BLaER1 treated with 17β-estradiol and CSF1 and Interleukin-3, amounts not matched to agents 10 nM and 100 nM (cell line): ENCODE data around the gene SORBS1.
A peak's percentile ranks its signal among the peaks of the same experiment; 100 is the strongest.

ENCODE experiments used
- H3K27ac ChIP-seq, 11 experiments: shearing (Covaris generic); formaldehyde crosslinking; 2 replicates each; pipeline ENCODE4 v1.8.1; 2022
- H3K27me3 ChIP-seq, 11 experiments: shearing (Covaris generic); formaldehyde crosslinking; 2 replicates each; pipeline ENCODE4 v1.8.1; 2022
- H3K36me3 ChIP-seq, 11 experiments: shearing (Covaris generic); formaldehyde crosslinking; 2 replicates each; pipeline ENCODE4 v1.8.1; 2022
- H3K4me1 ChIP-seq, 10 experiments: shearing (Covaris generic); formaldehyde crosslinking; 2 replicates each; pipeline ENCODE4 v1.8.1; 2022
- H3K4me2 ChIP-seq, 11 experiments: shearing (Covaris generic); formaldehyde crosslinking; 2 replicates each; pipeline ENCODE4 v1.8.1; 2022
- H3K4me3 ChIP-seq, 10 experiments: shearing (Covaris generic); formaldehyde crosslinking; 2 replicates each; pipeline ENCODE4 v1.8.1; 2022
- H3K9ac ChIP-seq, 11 experiments: shearing (Covaris generic); formaldehyde crosslinking; 2 replicates each; pipeline ENCODE4 v1.8.1; 2022
- H3K9me3 ChIP-seq, 11 experiments: shearing (Covaris generic); formaldehyde crosslinking; replicated peaks in 1 of 11; 2 replicates each; pipeline ENCODE4 v1.8.1; 2022
- H4K20me1 ChIP-seq, 11 experiments: shearing (Covaris generic); formaldehyde crosslinking; 2 replicates each; pipeline ENCODE4 v1.8.1; 2022
- Cebpa-rat ChIP-seq, 11 experiments: shearing (Covaris generic); IDR thresholded peaks; 2 replicates each; pipeline ENCODE4 v1.8.1; 2022

The SORBS1 gene

DNA sequence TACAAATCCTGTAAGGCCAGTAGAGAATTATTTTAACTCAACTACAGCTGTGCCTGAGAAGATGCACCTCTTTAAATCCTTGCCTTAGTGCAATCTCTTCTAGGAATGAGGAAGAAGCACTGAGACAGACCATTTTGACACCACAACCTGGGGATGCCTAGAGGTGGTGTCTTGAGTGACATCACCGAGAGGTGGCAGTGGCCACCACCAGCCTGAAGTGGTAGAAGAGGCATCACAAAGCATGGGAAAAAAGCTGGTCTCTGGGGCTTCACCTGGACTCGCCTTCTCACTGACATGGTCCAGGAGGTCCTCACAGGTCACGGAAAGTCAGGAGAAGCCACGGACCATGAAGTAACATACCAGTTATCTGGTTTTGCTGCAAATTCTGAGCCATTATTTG, 171.2 kb downstream of the SORBS1 start:
- H3K27ac ChIP-seq, result no peak overlapping the region
- no peaks in the 10 kb centered on the region for H3K9me3 ChIP-seq
- no peaks in the 10 kb centered on the region for H3K27me3 ChIP-seq
- no peak overlapping the region for H3K4me3 ChIP-seq
- peaks cover 0 to 94% (median 0%) of the 10 kb centered on the region in 11 experiments; a peak in 3 of 22 replicates for H4K20me1 ChIP-seq
- H3K4me2 ChIP-seq, result peak overlapping the region in 8 of 11 experiments; percentile 7 to 73 (median 46); a peak in 13 of 22 replicates
- TF ChIP-seq Cebpa-rat (IDR thresholded peaks at IDR 0.05), result no peak
- H3K9ac ChIP-seq, result no peak overlapping the region
- peaks cover 0 to 97% (median 17%) of the 10 kb centered on the region in 11 experiments; a peak in 13 of 22 replicates for H3K36me3 ChIP-seq
- H3K4me1 ChIP-seq, result peaks cover 21 to 81% (median 71%) of the 10 kb centered on the region in 10 experiments

DNA sequence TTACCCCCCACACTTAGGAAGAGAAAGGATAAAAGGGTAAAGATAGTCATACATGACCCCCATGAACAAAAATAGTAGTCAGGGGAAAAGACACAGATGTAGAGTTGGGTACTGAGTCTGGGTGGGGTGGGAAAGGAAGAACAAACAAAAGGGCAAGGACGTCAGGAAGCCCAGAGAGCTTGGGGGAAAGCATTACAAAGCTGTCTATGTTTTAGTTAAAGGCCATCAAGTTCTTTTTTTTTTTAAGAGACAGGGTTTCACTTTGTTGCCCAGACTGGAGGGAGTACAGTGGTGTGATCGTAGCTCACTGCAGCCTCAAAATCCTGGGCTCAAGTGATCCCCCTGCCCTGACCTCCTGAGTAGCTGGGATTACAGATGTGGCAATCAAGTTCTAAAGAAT, 172.0 kb downstream of the SORBS1 start:
- Histone ChIP-seq H3K4me1 (peaks cover 21 to 73% (median 63%) of the 10 kb centered on the region in 10 experiments), H3K9me3 (no peaks in the 10 kb centered on the region), H3K27ac (no peak overlapping the region), H3K27me3 (no peaks in the 10 kb centered on the region), H3K9ac (no peak overlapping the region), H3K4me2 (peak overlapping the region in 8 of 11 experiments; percentile 26 to 73 (median 46); a peak in 15 of 22 replicates), H4K20me1 (peaks cover 0 to 94% (median 0%) of the 10 kb centered on the region in 11 experiments; a peak in 3 of 22 replicates), H3K4me3 (no peak overlapping the region), H3K36me3 (peaks cover 0 to 97% (median 25%) of the 10 kb centered on the region in 11 experiments; a peak in 13 of 22 replicates)
- no peak for TF ChIP-seq Cebpa-rat (IDR thresholded peaks at IDR 0.05)

DNA sequence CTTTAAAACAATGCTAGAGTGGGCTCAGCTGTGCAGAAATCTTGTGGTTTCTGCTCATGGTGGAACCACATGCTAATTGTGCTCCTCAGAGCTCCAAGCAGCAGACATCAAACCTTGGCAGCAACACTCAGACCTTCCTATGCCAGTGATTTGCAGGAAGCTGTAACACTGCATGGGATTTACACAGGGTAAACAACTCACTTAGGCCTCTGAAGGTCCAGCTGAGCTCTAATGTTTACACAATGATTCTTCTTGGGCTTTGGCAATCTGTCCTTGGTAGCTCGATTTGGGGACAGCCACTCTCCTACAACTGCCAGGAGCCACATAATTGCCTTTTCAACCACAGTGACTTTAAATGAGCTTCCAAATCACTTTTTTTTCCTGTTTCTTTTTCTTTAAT, 172.6 kb downstream of the SORBS1 start:
- Histone ChIP-seq H4K20me1 (peaks cover 0 to 95% (median 0%) of the 10 kb centered on the region in 11 experiments; a peak in 3 of 22 replicates), H3K4me3 (no peak overlapping the region), H3K9me3 (no peaks in the 10 kb centered on the region), H3K27ac (no peak overlapping the region; a peak in 1 of 22 replicates), H3K4me2 (peak overlapping the region in 10 of 11 experiments; percentile 26 to 73 (median 41); a peak in 19 of 22 replicates), H3K9ac (no peak overlapping the region), H3K36me3 (peaks cover 0 to 97% (median 31%) of the 10 kb centered on the region in 11 experiments; a peak in 15 of 22 replicates), H3K4me1 (peaks cover 21 to 67% (median 57%) of the 10 kb centered on the region in 10 experiments), H3K27me3 (no peaks in the 10 kb centered on the region)
- TF ChIP-seq Cebpa-rat (IDR thresholded peaks at IDR 0.05), result no peak

DNA sequence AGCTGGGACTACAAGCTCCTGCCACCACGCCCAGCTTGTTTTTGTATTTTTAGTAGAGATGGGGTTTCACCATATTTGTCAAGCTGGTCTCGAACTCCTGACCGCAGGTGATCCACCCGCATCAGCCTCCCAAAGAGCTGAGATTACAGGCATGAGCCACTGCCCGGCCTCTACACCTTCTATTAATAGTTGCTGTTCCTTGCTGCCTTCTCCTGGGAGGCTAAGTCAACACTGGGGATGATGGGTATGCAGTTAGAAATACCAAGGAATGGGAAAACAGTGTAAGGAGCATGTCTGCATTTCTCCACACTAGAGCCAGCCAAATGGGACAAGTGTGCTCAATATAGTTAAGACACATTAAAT, 173.1 kb downstream of the SORBS1 start:
- no peak for TF ChIP-seq Cebpa-rat (IDR thresholded peaks at IDR 0.05)
- H3K27ac ChIP-seq, result peak overlapping the region in 1 of 11 experiments; percentile 35; a peak in 1 of 22 replicates
- peaks cover 0 to 91% (median 0%) of the 10 kb centered on the region in 11 experiments; a peak in 3 of 22 replicates for H4K20me1 ChIP-seq
- H3K4me2 ChIP-seq, result peak overlapping the region; percentile 26 to 73 (median 43); a peak in 21 of 22 replicates
- H3K9ac ChIP-seq, result no peak overlapping the region
- H3K27me3 ChIP-seq, result no peaks in the 10 kb centered on the region
- peaks cover 0 to 97% (median 35%) of the 10 kb centered on the region in 11 experiments; a peak in 15 of 22 replicates for H3K36me3 ChIP-seq
- peaks cover 21 to 63% (median 52%) of the 10 kb centered on the region in 10 experiments for H3K4me1 ChIP-seq
- no peaks in the 10 kb centered on the region for H3K9me3 ChIP-seq
- no peak overlapping the region for H3K4me3 ChIP-seq

DNA sequence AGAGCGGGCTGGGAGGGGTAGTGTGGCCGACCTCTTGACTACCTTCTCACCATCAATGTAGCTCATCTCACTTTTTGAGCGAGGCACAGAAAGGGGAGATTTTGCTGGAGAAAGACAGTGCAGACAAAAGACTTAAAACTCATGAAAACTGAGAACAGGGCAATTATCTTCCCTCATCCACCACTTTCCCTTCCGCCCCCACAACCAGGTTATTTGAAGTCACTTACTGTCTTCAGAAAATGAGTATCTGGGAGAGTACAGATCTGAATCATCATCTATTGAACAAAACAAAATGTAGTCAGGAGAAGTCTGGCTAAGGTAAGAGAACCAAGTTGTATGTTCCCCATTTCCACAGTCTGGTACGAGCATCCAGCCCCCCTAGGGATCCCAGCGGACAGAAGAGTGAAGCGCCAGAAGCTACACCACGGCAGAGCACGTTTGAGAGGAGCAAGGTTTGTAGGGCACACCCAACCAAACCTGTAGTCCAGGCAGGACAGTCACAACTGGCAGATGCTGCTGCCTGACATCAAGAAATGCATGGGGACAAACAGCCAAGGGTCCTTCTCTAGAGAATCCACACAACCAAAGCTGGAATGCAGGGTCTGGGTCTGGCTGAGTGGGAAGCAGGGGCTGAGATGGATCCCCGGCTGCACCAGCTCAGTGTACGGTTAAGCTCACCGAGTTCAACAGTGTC, 177.0 kb downstream of the SORBS1 start:
- Histone ChIP-seq H3K9me3 (no peaks in the 10 kb centered on the region), H4K20me1 (peaks cover 0 to 52% (median 0%) of the 10 kb centered on the region in 11 experiments; a peak in 3 of 22 replicates), H3K4me1 (peaks cover 16 to 25% (median 20%) of the 10 kb centered on the region in 10 experiments), H3K36me3 (peaks cover 0 to 100% (median 74%) of the 10 kb centered on the region in 11 experiments; a peak in 16 of 22 replicates), H3K4me3 (no peak overlapping the region), H3K27me3 (no peaks in the 10 kb centered on the region), H3K4me2 (no peak overlapping the region), H3K27ac (no peak overlapping the region), H3K9ac (no peak overlapping the region)
- no peak for TF ChIP-seq Cebpa-rat (IDR thresholded peaks at IDR 0.05)

DNA sequence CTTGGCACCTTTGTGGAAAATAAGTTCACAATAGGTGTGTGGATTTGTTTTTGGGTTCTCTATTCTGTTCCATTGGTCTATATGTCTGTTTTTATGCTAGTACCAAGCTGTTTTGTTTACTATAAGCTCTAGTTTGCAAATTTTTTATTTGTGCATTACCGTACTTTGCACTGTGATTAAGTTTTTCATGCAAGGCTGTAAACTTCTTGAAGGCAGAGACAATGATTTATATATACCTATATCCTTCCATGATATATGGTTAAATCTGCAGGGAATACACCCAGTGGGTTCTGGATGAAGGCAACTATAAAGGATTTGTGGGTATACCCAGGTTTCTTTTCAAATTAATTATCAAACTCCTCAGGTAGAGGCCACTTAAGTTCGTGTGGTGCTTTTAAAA, 178.6 kb downstream of the SORBS1 start:
- Histone ChIP-seq H3K9me3 (no peaks in the 10 kb centered on the region), H3K27me3 (no peaks in the 10 kb centered on the region), H3K36me3 (peaks cover 0 to 100% (median 74%) of the 10 kb centered on the region in 11 experiments; a peak in 16 of 22 replicates), H4K20me1 (peaks cover 0 to 43% (median 0%) of the 10 kb centered on the region in 11 experiments; a peak in 3 of 22 replicates), H3K27ac (no peak overlapping the region), H3K4me1 (peaks cover 9 to 25% (median 15%) of the 10 kb centered on the region in 10 experiments), H3K9ac (no peak overlapping the region), H3K4me2 (no peak overlapping the region), H3K4me3 (no peak overlapping the region)
- TF ChIP-seq Cebpa-rat (IDR thresholded peaks at IDR 0.05), result no peak

DNA sequence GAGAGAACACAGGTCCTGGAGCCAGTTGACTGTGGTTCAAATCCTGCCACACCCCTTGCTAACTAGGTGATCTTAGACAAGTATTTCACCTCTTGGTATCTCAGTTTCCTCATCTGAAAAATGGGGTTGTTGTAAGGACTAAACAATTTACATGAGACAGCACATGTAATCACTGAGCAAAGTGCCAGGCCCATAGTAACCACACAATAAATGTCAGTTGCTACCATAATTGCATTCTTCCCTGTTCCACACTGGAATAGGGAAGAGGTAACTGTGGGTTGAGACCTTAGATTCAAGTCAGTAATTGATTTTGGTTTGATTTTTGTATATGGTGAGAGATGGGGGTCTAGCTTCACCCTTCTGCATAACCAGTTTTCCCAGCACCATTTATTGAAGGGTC, 179.0 kb downstream of the SORBS1 start:
- no peak for TF ChIP-seq Cebpa-rat (IDR thresholded peaks at IDR 0.05)
- Histone ChIP-seq H3K27ac (no peak overlapping the region), H3K4me3 (no peak overlapping the region), H3K36me3 (peaks cover 0 to 100% (median 74%) of the 10 kb centered on the region in 11 experiments; a peak in 16 of 22 replicates), H3K27me3 (no peaks in the 10 kb centered on the region), H3K4me2 (no peak overlapping the region), H3K4me1 (peaks cover 6 to 25% (median 16%) of the 10 kb centered on the region in 10 experiments), H4K20me1 (peaks cover 0 to 39% (median 0%) of the 10 kb centered on the region in 11 experiments; a peak in 3 of 22 replicates), H3K9me3 (no peaks in the 10 kb centered on the region), H3K9ac (no peak overlapping the region)

DNA sequence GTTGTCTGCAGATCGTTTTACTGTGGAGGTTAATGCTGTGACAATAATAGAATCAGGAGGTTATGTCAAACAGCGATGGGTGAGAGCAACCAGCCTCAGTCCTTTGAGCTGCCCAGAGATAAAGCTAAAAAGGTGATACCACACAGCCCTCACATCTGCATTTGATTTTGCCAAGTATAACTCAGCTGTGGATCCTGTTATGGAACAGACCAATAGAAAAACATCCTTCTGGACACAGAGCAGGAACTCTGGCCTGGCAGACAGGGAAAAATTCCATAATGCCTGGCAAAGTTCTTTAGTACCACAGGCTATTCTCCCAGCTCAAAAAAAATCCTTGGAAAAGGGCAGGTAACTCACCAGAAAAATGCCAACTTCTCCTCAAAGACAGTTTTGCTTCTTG, 183.2 kb downstream of the SORBS1 start:
- H3K9me3 ChIP-seq, result no peaks in the 10 kb centered on the region
- no peak for TF ChIP-seq Cebpa-rat (IDR thresholded peaks at IDR 0.05)
- H3K4me3 ChIP-seq, result no peak overlapping the region
- peaks cover 0 to 20% (median 0%) of the 10 kb centered on the region in 11 experiments; a peak in 2 of 22 replicates for H4K20me1 ChIP-seq
- peaks cover 0 to 97% (median 38%) of the 10 kb centered on the region in 11 experiments; a peak in 16 of 22 replicates for H3K36me3 ChIP-seq
- H3K4me1 ChIP-seq, result peaks cover 6 to 45% (median 34%) of the 10 kb centered on the region in 10 experiments; a peak in 18 of 20 replicates
- no peak overlapping the region for H3K27ac ChIP-seq
- peak overlapping the region in 8 of 11 experiments; percentile 32 to 55 (median 48); a peak in 14 of 22 replicates for H3K4me2 ChIP-seq
- H3K9ac ChIP-seq, result no peak overlapping the region; a peak in 1 of 22 replicates
- H3K27me3 ChIP-seq, result no peaks in the 10 kb centered on the region

DNA sequence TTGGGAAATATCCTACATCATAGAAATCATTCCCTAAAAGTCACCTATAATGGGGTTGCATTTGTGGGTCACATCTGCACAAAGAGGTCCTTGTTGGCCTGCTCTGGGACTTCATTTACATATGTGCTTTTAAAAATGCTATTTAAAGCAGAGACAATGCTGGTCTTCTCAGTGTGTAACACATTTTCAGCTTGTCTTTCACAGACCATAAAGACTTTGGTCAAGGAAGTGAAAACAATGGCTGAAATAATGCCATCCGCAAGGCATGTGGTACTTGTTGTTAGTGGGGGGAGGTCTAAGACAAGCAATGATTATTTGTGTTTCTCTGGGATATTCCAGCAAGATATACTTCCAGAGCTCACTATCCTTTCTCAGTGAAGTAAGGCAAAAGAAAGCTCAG, 185.8 kb downstream of the SORBS1 start:
- no peak overlapping the region for H3K4me3 ChIP-seq
- H3K36me3 ChIP-seq, result peaks cover 0 to 97% (median 12%) of the 10 kb centered on the region in 11 experiments; a peak in 15 of 22 replicates
- TF ChIP-seq Cebpa-rat (IDR thresholded peaks at IDR 0.05), result no peak
- no peaks in the 10 kb centered on the region for H3K9me3 ChIP-seq
- H3K9ac ChIP-seq, result no peak overlapping the region; a peak in 1 of 22 replicates
- H3K27me3 ChIP-seq, result no peaks in the 10 kb centered on the region
- no peak overlapping the region for H3K27ac ChIP-seq
- H3K4me1 ChIP-seq, result peaks cover 6 to 45% (median 34%) of the 10 kb centered on the region in 10 experiments; a peak in 18 of 20 replicates
- H3K4me2 ChIP-seq, result peak overlapping the region in 7 of 11 experiments; percentile 4 to 55 (median 34); a peak in 9 of 22 replicates
- H4K20me1 ChIP-seq, result peaks cover 0 to 20% (median 0%) of the 10 kb centered on the region in 11 experiments; a peak in 1 of 22 replicates
